ENCODE data around the gene DPYSL4. TPM values are rescaled to one million over a fixed set of nuclear protein-coding genes. Genes with fewer than 3 reads are reported as not detected.

Gene DPYSL4
- total RNA-seq, 1 donor from 2014 or later = 17.7 TPM

DNA sequence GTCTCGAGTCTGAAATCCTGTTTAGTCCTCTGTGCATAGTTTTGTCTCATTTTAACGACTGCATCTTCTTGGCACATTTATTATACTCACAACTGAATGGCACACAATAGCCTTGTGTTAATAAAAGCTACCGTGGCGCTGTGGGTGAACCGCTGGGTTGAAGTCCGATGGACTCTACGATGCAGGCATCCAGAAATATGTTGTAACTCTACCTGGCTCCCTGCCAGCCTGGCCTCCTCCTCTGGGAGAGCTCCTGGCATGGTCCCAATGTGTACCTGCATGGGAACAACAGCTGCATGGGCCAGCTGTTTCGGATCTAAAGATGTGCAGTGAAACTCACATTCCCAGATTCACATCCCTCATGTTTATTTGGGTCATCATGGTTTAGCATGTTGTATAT, 3.7 kb upstream of the DPYSL4 start:
- H3K27ac ChIP-seq = no peak overlapping the region
- Mint-ChIP-seq H3K27ac (no peak overlapping the region), H3K9me3 (no peaks in the 10 kb centered on the region), H3K4me1 (peaks cover 5% of the 10 kb centered on the region), H3K27me3 (ENCODE audit: insufficient read depth, low read depth) (peaks cover 37% of the 10 kb centered on the region), H3K4me3 (no peak overlapping the region), H3K36me3 (no peaks in the 10 kb centered on the region)
- H3K79me2 ChIP-seq (ENCODE audit: low read depth) = no peaks in the 10 kb centered on the region
- TF ChIP-seq EZH2phosphoT487 (IDR thresholded peaks at IDR 0.05) (no peak), EZH2 (IDR thresholded peaks at IDR 0.05) (no peak)
- TF ChIP-seq, protein P1, sequence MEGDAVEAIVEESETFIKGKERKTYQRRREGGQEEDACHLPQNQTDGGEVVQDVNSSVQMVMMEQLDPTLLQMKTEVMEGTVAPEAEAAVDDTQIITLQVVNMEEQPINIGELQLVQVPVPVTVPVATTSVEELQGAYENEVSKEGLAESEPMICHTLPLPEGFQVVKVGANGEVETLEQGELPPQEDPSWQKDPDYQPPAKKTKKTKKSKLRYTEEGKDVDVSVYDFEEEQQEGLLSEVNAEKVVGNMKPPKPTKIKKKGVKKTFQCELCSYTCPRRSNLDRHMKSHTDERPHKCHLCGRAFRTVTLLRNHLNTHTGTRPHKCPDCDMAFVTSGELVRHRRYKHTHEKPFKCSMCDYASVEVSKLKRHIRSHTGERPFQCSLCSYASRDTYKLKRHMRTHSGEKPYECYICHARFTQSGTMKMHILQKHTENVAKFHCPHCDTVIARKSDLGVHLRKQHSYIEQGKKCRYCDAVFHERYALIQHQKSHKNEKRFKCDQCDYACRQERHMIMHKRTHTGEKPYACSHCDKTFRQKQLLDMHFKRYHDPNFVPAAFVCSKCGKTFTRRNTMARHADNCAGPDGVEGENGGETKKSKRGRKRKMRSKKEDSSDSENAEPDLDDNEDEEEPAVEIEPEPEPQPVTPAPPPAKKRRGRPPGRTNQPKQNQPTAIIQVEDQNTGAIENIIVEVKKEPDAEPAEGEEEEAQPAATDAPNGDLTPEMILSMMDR (IDR thresholded peaks at IDR 0.05) = no peak
- H4K20me1 ChIP-seq (ENCODE audit: low read depth) = peaks cover 34% of the 10 kb centered on the region
- H3K9ac ChIP-seq = no peak overlapping the region
- no peaks in the 10 kb centered on the region for H3K36me3 ChIP-seq
- no peak overlapping the region for H3K4me2 ChIP-seq
- peaks cover 6% of the 10 kb centered on the region for H3K4me1 ChIP-seq
- DNase-seq (ENCODE audit: low spot score) = no peak
- no peak overlapping the region for H2AFZ ChIP-seq (replicated peaks)
- H3F3A ChIP-seq (ENCODE audit: low read depth) = peaks cover 6% of the 10 kb centered on the region
- peaks cover 80% of the 10 kb centered on the region for H3K27me3 ChIP-seq
- no peak overlapping the region for H3K4me3 ChIP-seq
- no peaks in the 10 kb centered on the region for H3K9me3 ChIP-seq (ENCODE audit: low read depth)

DNA sequence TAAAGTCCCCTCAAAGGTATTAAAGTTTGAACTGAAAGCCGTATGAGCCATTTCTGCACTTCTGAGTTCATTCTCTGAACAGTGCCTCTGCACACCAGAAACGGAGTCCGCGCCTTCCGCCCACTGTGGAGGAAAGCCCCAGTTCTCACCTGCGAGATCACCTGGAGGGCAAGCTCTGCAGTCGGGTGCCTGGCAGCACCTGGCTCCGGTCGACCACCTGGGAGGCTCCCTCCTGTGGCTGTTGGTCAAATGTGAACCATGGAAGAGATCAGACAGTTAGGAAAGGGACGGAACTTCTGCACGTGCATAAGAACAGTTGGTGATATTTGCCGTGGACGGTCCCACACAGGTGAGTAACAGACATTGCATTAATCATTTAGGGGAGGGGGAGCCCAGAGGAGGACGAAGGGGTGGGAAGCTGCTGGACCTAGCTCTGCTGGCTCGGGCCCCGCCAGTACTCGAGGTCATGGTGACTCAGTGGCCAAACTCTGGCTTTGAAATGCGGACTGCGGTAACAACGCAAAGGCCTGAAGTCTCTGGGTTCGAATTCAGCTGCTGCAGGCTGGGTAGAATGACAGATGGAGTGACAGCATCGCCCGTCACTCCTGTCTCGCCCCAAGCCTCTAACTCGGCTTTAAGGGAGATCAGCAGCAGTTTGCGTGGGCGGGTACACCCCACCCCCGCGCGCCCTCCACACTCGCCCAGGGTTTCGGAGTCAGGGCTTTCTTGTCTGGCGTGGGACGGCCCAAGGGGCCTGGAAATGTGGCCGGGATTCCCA, 1.7 kb upstream of the DPYSL4 start:
- Histone ChIP-seq H3K79me2 (ENCODE audit: low read depth) (no peaks in the 10 kb centered on the region), H4K20me1 (ENCODE audit: low read depth) (peaks cover 52% of the 10 kb centered on the region), H3K4me1 (peaks cover 6% of the 10 kb centered on the region), H2AFZ (replicated peaks) (no peak overlapping the region), H3K4me2 (no peak overlapping the region), H3K4me3 (no peak overlapping the region), H3K9ac (no peak overlapping the region), H3K36me3 (no peaks in the 10 kb centered on the region), H3K27me3 (peaks cover 91% of the 10 kb centered on the region), H3K27ac (no peak overlapping the region), H3F3A (ENCODE audit: low read depth) (peaks cover 11% of the 10 kb centered on the region), H3K9me3 (ENCODE audit: low read depth) (no peaks in the 10 kb centered on the region)
- H3K4me3 Mint-ChIP-seq = peak overlapping the region; percentile 81
- H3K9me3 Mint-ChIP-seq = no peaks in the 10 kb centered on the region
- peaks cover 15% of the 10 kb centered on the region for H3K4me1 Mint-ChIP-seq
- TF ChIP-seq EZH2 (IDR thresholded peaks at IDR 0.05) (no peak), EZH2phosphoT487 (IDR thresholded peaks at IDR 0.05) (no peak)
- TF ChIP-seq, protein P1 (IDR thresholded peaks at IDR 0.05) = no peak
- peaks cover 34% of the 10 kb centered on the region for H3K27me3 Mint-ChIP-seq (ENCODE audit: insufficient read depth, low read depth)
- peaks cover 12% of the 10 kb centered on the region for H3K36me3 Mint-ChIP-seq
- no peak for DNase-seq (ENCODE audit: low spot score)
- peak overlapping the region; percentile 23 for H3K27ac Mint-ChIP-seq

- peaks cover 58% of the 10 kb centered on the region for H4K20me1 ChIP-seq (ENCODE audit: low read depth)
- DNase-seq (ENCODE audit: low spot score) = peak; percentile 84
- H3K27me3 Mint-ChIP-seq (ENCODE audit: insufficient read depth, low read depth) = peaks cover 29% of the 10 kb centered on the region
- H3F3A ChIP-seq (ENCODE audit: low read depth) = peaks cover 9% of the 10 kb centered on the region
- TF ChIP-seq, protein P1 (IDR thresholded peaks at IDR 0.05) = no peak
- peak; percentile 84 for TF ChIP-seq EZH2 (IDR thresholded peaks at IDR 0.05)
- TF ChIP-seq EZH2phosphoT487 (IDR thresholded peaks at IDR 0.05) = peak; percentile 90
- no peak overlapping the region for H3K27ac Mint-ChIP-seq
- H2AFZ ChIP-seq (replicated peaks) = no peak overlapping the region
- peaks cover 6% of the 10 kb centered on the region for H3K4me1 ChIP-seq
- H3K9me3 ChIP-seq (ENCODE audit: low read depth) = no peaks in the 10 kb centered on the region
- H3K4me2 ChIP-seq = peak overlapping the region; percentile 81
- H3K36me3 Mint-ChIP-seq = peaks cover 20% of the 10 kb centered on the region
- H3K4me3 ChIP-seq = peak overlapping the region; percentile 86
- no peak overlapping the region for H3K9ac ChIP-seq
- H3K36me3 ChIP-seq = no peaks in the 10 kb centered on the region
- peaks cover 91% of the 10 kb centered on the region for H3K27me3 ChIP-seq
- H3K79me2 ChIP-seq (ENCODE audit: low read depth) = no peaks in the 10 kb centered on the region
- no peak overlapping the region for H3K27ac ChIP-seq
- H3K9me3 Mint-ChIP-seq = no peaks in the 10 kb centered on the region
- H3K4me3 Mint-ChIP-seq = peak overlapping the region; percentile 70
- peaks cover 15% of the 10 kb centered on the region for H3K4me1 Mint-ChIP-seq
These were observed 904 bp upstream of the DPYSL4 start for GRCh38 chr10:132185601-132186487.
